Putamen (tissue), 1 donor: ENCODE measurements around the gene FNIP2.

Experiments
- DNase-seq: peaks from one replicate; pipeline ENCODE4 v3.0.0-alpha.2; 2016; ENCODE audit warnings: low spot score

Gene FNIP2

DNA sequence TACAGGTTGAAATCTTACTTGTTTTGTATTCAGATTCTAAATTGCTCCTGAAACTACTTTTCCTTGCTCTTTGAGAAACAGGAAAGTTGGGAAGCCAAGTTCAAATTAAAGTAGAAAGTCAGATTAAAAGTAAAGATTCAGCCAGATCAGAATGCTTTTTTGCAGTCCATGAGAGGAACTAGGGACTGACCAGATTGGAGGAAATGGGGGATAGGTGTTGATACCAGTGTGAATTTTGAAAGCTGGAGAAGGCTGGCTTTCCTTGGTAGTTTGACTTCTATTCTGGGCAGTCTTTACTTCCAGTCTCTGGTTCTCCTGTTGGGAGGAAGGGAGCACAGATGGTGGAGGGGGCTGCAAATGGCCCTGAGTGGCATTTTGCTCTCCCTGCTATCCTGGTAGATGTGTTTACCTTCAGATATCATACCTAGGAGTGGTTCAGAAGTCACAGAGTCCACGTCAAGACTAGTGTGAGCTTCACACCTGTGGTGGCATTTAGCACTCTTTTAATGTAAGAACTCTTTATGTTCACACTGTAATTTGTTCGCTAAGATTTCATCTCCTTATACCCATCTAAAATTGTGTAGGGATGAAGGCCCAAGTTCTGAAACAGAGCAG lies 68.8 kb downstream of the FNIP2 start:
- no peak for DNase-seq

DNA sequence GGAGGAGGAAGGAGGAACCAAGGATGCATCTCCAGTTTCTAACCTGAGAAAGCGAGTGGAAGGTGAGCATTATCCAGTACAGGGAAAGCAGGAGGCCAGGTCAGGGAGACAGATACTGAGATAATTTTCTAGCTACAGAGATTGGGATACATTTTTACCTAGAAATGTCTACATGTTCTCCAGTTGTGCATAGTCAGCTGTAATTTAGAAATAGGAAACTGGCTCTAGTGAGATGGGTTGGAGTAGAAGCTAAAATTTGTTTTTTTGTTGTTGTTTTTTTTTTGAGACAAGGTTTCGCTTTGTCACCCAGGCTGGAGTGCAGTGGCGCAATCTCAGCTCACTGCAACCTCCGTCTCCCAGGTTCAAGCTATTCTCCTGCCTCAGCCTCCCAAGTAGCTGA lies 71.3 kb downstream of the FNIP2 start:
- DNase-seq, result no peak

DNA sequence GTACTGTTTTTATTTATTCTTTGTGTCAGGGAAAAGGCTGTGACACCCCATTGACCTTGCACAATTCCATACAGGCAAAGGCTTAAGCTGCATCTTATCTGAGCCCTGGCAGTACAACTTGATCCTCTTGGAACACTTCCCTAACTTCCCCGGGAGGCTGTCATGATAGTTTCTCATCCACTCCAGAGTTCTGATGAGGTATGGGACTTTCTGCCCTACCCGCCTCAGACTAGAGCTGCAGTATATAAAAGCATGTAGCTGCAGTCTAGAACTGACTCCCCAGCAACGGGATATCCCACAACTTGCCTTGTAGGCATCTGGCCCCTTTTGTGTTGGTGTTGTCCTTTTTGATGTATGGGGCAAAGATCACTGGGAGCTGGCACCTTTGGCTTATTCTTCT lies 72.7 kb downstream of the FNIP2 start:
- DNase-seq, result no peak

DNA sequence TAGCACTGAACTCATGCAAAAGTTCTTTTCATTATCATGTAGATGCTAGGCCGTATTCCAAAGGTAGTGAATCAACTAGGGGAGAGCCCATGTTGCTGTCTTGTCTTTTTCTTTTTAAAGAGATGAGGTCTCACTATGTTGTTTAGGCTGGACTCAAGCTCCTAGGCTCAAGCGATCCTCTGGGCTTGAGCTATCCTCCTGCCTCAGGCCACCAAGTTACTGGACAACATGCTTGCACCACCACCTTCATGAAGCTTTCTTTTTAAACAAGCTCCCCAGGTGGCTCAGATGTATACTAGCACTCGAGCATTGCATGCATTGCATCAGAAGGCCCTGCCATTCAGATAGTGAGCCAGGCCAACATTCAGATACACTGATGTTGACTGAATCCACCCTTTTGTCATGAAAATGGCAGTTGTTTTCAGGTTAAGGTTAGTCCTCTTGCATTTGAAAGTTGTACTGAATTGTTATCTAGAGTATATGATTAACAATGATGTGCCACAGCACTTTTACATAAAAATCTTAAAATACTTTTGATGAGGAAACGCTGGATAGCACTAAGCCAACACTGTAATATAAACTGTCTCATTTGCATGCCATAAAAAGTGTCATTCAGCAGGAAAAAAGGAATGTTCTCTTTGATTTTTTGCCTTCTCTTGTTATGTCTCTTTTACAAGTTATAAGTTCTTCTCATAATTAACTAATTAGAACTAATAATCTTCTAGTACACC lies 76.7 kb downstream of the FNIP2 start:
- DNase-seq, result no peak

DNA sequence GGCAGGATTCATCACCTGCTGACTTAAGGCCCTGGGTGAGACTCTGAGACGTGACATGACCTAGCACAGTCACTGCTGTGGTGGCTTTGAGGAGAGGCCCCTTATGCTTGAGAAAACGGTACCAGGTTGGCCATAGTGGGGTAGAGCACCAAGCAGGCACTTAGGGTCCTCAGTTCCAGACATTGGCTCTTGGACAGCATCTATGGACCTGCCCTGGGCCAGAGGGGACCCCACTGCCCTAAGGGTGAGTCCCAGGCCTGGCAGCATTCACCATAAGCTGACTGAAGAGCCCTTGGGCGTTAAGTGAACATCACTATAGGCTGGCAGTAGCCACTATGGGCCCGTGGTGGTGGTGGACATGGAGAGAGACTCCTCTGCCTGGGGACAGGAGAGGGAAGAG lies 78.7 kb downstream of the FNIP2 start:
- DNase-seq, result no peak

DNA sequence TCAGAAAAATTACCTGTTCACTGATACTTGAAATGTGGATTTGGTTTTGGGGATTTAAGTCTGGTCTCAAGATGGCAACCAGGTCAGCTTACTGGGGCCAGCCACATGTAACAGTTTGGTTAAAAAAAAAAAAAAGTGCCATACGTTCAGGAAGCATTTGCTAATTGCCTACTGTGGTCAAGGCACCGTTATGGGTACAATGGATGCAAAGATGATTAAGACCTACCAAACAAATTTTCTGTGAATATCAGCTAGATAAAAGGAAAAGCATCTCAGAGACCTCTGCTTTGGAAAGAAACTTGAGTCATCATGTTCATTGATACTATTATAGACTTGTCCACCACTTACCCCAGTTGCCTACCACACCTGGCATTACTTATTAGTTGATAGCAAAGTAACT lies 80.9 kb downstream of the FNIP2 start:
- no peak for DNase-seq

DNA sequence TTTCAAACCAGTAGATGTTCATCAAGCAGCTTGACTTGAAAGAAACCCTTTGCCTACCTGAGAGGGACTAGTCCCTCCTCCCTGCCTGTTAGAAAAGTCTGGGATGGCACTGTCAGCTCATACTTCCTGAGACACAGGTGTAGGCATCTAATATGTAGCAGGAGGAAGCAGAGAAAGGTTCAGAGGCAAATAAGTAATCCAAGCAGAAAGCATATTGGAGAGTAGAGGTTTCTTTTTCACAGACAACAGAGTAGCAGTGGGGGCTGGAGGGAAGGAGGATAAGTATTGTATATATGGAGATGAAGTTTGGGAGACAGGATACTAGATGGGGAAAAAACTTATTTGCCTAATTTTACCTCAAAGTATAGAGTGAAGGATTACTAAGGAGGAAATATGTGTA lies 81.5 kb downstream of the FNIP2 start:
- DNase-seq, result no peak

DNA sequence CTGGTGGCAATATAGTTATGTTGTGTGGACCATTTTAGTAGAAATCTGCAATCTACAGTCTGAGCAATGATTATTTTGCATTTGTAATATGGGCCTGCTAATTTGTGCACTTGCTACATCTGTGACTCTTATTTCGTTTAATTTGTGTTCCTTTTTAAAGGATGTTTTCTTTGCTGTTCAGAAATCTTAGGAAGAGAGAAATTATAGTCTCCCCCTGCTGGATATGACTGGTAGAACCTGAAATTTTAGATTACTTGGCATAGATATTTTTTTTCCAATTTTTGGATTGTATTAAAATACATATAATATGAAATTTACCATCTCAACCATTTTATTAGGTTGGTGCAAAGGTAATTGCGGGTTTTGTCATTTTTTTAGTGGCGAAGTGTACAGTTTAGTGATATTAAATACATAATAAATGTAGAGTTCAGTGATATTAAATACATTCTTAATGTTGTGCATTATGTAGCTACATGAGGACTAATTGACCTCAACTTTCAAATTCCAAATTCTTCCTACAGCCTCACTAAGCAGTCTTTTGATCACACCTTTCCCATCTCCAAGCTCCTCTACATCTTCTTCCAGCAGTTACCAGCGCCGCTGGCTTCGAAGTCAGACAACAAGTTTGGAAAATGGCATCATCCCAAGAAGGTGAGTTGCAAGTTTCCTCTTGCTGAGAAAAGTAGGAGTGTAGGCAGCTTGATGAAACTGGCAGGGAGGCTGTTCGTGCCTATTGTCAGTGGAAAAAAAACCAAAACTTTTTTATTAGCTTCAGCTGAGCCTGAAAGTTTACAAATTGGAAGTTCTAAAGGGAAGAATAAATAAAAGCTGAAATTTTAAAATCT lies 82.2 kb downstream of the FNIP2 start:
- peak; percentile 23 for DNase-seq

DNA sequence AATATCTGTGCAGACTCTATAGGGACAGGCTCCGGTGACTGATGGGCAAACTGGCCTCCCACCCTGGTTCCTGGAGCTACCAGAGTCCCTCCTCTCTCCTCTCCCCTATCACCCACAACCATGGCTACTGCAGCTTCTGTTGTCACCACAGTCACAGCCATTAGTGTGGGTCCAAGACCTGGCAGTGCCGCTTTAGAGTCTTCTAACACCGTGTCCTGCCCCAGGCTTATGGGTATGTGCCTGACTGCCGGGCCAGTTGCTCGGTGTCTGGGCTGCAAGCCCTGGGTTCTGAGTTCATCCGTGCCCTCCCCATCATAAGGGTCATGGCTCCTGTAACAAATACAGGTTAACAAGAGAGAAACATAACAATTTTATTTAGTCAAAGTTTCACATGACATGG lies 85.4 kb downstream of the FNIP2 start:
- no peak for DNase-seq

DNA sequence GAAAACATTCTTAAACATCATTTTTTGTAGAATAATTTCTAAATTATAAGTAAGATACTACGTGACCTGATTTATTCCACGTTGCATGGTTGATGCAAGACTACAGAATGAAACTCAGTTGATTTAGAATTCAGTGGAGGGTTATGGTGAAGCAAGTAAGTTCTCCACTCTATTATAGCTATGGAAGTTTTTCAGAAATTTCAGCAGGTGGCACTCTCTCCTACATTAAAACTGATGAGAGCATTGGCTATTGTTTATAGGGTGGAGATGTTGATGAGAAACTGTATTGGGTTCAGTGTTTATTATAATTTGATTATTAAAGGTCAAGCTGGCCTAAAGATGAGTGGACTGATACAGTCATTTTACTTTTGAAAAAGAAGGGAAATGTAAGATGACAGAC lies 88.0 kb downstream of the FNIP2 start:
- DNase-seq, result peak; percentile 25

DNA sequence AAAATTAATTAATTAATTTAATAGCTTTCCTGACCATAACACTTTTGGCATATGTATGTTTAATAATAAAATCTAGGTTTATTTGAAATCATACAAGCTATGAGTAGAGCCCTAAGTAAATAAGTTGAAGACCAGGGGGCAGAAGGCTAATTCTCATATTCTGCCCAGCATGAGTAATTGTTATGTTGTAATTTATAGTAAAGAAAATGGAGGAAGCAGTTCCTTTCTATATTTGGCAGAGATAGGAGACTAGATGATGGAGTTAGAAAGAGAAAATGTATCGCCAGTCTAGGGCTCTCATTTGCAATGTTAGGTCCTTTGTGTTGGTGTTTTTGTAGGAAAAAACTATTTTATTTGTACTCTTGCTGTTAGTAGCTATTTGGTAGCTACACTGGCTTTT lies 89.1 kb downstream of the FNIP2 start:
- no peak for DNase-seq

DNA sequence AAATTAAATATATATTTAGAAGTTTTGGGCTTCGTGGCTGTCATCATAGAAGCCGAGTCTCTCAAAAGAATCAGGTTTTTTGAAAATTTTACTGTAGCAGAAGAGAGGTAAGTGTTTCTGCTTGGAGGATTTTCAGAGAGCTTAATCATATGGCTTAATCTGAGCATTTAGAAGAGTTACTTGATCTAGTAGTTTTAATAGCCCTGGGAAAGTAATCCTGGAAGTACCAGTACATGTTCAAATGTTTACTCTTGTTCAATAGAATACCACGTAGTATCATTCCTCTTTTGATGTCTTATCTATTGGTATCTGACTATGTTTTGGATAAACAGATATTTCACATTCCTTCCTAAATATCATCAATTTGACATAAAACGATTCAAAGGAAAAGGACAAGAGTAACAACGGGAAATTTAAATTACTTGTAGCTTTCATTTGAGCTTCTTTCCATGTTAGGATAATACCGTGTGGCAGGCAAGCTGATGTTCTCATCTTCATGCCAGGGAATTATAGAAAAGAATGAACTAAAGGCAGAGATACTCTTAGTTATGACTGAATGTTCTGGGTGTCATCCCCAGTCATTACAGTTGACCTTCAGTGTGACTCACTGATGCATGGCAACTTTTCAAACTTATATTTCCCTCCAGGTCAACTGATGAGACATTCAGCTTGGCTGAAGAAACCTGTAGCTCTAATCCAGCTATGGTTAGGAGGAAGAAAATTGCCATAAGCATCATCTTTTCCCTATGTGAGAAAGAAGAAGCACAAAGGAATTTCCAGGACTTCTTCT lies 89.8 kb downstream of the FNIP2 start:
- DNase-seq, result no peak

DNA sequence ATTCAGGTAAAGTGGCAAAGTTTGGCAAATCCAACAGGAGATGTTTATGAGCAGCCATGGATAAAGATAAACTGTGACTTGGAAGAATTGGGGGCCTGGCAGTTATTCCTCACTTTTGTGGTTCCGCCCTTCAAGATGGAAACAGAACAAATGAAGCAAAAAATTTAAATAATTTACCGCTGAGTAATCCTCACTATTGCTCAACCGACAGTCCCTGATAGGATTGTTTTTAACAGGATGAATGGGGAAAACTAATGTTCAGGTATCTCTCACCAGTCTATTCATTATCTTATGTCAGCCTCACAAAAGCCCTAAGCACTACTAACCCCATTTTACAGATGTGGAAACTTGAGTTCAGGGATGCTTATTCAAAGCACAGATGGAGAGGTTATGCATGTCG lies 90.8 kb downstream of the FNIP2 start:
- DNase-seq, result no peak

DNA sequence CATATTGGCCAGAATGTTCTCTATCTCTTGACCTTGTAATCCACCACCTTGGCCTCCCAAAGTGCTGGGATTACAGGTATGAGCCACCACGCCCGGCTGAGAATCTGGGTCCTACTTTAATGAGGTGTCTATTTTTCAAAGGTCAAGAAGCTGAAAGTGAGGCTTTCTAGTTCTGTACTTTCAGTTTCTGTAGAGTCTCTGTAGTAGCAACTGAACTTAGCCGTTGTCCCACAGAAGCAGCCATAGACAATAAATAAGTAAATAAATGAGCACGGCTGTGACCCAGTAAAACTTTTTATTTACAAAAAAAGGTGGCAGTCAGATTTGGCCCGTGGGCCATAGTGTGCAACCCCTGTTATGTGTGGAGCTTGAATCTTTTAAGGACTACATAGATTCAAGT lies 92.0 kb downstream of the FNIP2 start:
- DNase-seq, result no peak

DNA sequence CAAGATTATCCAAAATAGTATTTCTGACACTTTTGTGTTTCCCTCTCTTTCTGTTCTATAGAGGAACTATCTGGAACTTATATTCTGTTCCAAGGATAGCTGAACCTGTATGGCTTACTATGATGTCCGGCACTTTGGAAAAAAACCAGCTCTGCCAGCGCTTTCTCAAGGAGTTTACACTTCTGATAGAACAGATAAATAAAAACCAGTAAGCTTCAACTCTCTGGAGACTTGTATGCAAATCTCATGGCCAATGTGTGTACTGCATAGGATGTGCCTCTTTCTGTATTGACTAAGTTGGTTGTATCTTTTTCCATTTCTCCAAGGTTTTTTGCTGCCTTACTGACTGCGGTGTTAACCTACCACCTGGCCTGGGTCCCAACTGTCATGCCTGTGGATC lies 92.5 kb downstream of the FNIP2 start:
- no peak for DNase-seq

DNA sequence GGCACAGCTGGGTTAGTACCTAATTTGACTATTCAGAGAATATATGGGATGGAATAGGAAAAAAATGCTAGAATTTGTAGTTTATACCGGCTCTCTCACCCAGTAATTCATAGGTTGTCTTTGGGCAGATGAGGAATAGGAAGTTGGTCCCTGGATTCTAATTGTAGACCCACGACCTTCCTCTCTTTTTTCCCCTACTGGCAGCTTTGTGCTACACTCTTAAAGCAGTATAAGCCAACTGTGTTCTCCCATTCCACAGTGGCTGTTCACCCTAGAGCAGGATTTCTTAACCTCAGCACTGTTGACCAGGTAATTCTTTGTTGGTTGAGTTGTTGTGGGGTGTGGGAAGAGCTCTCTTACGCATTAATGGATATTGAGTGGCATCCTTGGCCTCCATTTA lies 92.9 kb downstream of the FNIP2 start:
- no peak for DNase-seq

DNA sequence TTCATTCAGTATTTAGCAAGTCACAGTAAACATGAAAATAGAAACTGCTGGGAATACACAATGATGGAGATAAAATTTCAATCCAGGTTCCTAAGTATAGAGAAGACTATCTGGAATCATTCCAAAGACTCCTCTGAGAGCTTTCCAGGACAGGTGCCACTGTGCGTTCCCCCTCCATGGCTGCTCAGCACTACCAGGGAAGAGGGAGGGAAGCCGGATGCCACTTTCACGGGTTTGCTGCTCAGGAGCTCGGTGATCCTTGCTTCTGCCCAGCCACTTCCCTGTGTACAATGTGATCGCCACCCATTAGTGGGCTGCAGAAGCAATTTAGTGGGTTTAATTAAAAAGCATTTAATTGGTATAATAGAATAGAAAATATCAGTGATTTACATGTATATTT lies 94.5 kb downstream of the FNIP2 start:
- DNase-seq, result no peak

DNA sequence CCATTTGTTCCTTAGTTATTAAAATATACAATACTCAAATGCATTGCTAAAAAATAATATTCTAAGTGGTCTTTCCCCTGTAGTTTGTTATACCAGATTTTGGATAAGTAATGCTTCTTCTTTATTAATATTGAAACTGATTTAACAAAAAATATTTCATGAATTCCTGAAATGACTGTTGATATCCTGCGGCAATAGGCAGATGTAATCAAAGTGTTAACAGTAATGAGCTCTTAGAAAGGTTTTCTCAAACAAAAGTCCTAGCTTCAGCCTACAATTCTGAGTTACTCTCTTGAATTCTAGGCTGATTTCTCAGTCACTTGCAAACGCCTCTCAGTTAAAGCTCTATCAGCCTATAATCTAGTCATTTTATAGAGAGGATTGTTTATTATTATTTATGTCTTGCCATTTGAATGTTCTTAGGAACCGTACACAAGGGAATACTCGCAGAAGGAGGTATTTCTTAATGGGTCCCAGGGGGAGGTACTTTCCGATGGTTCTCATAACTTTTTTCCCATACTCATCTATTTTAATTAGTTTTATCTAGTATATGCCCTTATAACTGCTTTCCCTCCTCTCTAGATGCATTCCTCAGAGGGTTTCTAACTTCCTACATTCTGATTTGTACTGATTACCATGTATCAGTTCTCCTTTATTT lies 96.8 kb downstream of the FNIP2 start:
- DNase-seq, result no peak

DNA sequence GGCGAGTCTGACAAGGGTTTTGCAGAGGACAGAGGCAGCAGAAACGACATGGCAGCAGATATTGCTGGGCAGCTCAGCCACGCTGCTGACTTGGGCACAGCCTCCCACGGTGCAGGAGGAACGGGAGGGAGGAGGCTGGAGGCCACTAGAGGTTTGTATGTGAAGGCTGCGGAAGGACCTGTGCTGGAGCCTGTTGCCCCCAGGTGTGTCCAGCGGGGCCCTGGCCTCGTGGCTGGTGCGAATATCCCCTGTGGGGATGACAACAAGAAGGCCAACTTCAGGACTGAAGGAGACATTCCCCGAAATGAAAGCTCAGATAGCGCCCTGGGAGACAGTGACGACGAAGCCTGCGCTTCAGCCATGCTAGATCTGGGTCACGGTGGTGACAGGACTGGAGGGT lies 100.2 kb downstream of the FNIP2 start:
- no peak for DNase-seq

DNA sequence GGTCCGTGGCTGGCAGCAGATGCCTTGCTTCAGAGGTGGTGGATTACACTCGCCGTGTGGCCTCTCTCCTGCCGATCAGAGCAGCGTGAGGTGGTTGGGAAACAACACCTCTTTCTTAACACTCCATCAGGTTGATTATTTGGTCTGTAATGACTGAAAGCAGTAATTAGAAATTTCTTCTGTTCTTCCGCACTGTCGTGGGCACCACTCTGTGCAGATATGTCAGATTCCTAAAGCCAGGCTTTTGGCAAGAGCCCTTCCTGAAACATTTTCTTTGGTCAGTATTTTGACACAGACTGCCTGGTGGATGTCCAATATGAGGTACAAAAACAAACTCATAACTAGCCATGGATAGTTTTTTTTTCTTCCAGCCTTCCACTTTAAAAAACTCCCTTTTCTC lies 100.9 kb downstream of the FNIP2 start:
- no peak for DNase-seq

DNA sequence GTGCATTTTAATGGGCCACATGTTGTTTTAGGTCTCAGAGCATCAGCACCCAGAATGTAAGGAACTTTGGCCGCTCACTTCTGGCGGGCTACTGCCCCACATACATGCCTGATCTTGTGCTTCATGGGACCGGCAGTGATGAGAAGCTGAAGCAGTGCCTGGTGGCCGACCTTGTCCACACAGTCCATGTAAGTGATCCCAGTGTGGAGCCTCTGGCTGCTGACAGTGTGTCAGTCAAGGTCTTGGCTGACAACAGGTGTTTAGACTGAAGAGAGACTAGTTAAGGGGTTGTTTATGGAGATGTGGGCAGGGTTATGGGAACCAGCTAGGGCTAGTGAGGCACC lies 101.4 kb downstream of the FNIP2 start:
- DNase-seq, result no peak
